Measurements from ENCODE around the gene HDAC9.

The HDAC9 gene

GRCh38 chr7:18685971-18686370, 190.4 kb downstream of the HDAC9 start:
- H3K4me3 ChIP-seq (ENCODE audit: low read depth, low read length) = no peak overlapping the region
- no peak for TF ChIP-seq CTCF (IDR thresholded peaks at IDR 0.05; ENCODE audit: low read depth, low read length)

GRCh38 chr7:18689551-18689950, 194.0 kb downstream of the HDAC9 start:
- no peak overlapping the region for H3K4me3 ChIP-seq (ENCODE audit: low read depth, low read length)
- no peak for TF ChIP-seq CTCF (IDR thresholded peaks at IDR 0.05; ENCODE audit: low read depth, low read length)

- TF ChIP-seq CTCF (IDR thresholded peaks at IDR 0.05; ENCODE audit: low read depth, low read length) = peak; percentile 65
- H3K4me3 ChIP-seq (ENCODE audit: low read depth, low read length) = no peak overlapping the region
Observed at GRCh38 chr7:18693406-18693805, 197.9 kb downstream of the HDAC9 start.

- no peak for TF ChIP-seq CTCF (IDR thresholded peaks at IDR 0.05; ENCODE audit: low read depth, low read length)
- no peak overlapping the region for H3K4me3 ChIP-seq (ENCODE audit: low read depth, low read length)
Observed at GRCh38 chr7:18693816-18694215, 198.3 kb downstream of the HDAC9 start.

GRCh38 chr7:18694484-18694883, 198.9 kb downstream of the HDAC9 start:
- no peak overlapping the region for H3K4me3 ChIP-seq (ENCODE audit: low read depth, low read length)
- no peak for TF ChIP-seq CTCF (IDR thresholded peaks at IDR 0.05; ENCODE audit: low read depth, low read length)

- no peak for TF ChIP-seq CTCF (IDR thresholded peaks at IDR 0.05; ENCODE audit: low read depth, low read length)
- H3K4me3 ChIP-seq (ENCODE audit: low read depth, low read length) = no peak overlapping the region
Observed at GRCh38 chr7:18694911-18695310, 199.4 kb downstream of the HDAC9 start.

GRCh38 chr7:18698258-18698734, 202.7 kb downstream of the HDAC9 start:
- no peak overlapping the region for H3K4me3 ChIP-seq (ENCODE audit: low read depth, low read length)
- TF ChIP-seq CTCF (IDR thresholded peaks at IDR 0.05; ENCODE audit: low read depth, low read length) = no peak
